CD4-positive, alpha-beta T cell treated with Interleukin-6 for 4 hours (primary cell): ENCODE results near the gene DBR1.
"Not testable (repeated sequence)": the region's sequence is repeated elsewhere in the genome, so short reads cannot be mapped to it uniquely, and the experiment has no call there.

Experiments used
- DNase-seq: peaks from one replicate; pipeline ENCODE4 v3.0.0-alpha.2; 2020; ENCODE audit warnings: mixed read lengths

The DBR1 gene

GRCh38 chr3:138186221-138186620 is 11.5 kb upstream of the DBR1 start:
- DNase-seq: no peak

GRCh38 chr3:138184994-138185393 is 10.3 kb upstream of the DBR1 start:
- DNase-seq: no peak

- DNase-seq: peak; percentile 53
These were observed 5.8 kb upstream of the DBR1 start for GRCh38 chr3:138180375-138181029.

- DNase-seq: no peak
These were observed 826 bp downstream of the DBR1 start for GRCh38 chr3:138173769-138174420.

- DNase-seq: no peak
These were observed 2.1 kb downstream of the DBR1 start for GRCh38 chr3:138172625-138173024.

GRCh38 chr3:138165061-138165460 is 9.7 kb downstream of the DBR1 start:
- no peak for DNase-seq

GRCh38 chr3:138157743-138158142 is 17.0 kb downstream of the DBR1 start:
- no peak for DNase-seq

GRCh38 chr3:138154534-138154933 is 20.2 kb downstream of the DBR1 start:
- no peak for DNase-seq

GRCh38 chr3:138148503-138148902 is 26.2 kb downstream of the DBR1 start:
- no peak for DNase-seq

- not testable (repeated sequence) for DNase-seq
These were observed 32.5 kb downstream of the DBR1 start for GRCh38 chr3:138142181-138142580.

- no peak for DNase-seq
These were observed 33.8 kb downstream of the DBR1 start for GRCh38 chr3:138140940-138141339.

GRCh38 chr3:138139691-138140090 is 35.0 kb downstream of the DBR1 start:
- no peak for DNase-seq

- DNase-seq: no peak
These were observed 36.9 kb downstream of the DBR1 start for GRCh38 chr3:138137861-138138260.

- no peak for DNase-seq
These were observed 38.5 kb downstream of the DBR1 start for GRCh38 chr3:138136201-138136600.

GRCh38 chr3:138135833-138136194 is 38.9 kb downstream of the DBR1 start:
- no peak for DNase-seq

- DNase-seq: no peak
These were observed 39.4 kb downstream of the DBR1 start for GRCh38 chr3:138135146-138135832.

GRCh38 chr3:138132239-138132638 is 42.5 kb downstream of the DBR1 start, which contains the start of gene A4GNT:
Gene A4GNT, minus strand, starts transcription at chr3:138132390. Its CDS starts 1,134 bp downstream, at chr3:138131256.
- DNase-seq: no peak

- DNase-seq: no peak
These were observed 46.9 kb downstream of the DBR1 start for GRCh38 chr3:138127636-138128365.

GRCh38 chr3:138125548-138126221 is 49.0 kb downstream of the DBR1 start:
- DNase-seq: no peak

- no peak for DNase-seq
These were observed 49.9 kb downstream of the DBR1 start for GRCh38 chr3:138124706-138125355.

GRCh38 chr3:138124188-138124587 is 50.5 kb downstream of the DBR1 start:
- no peak for DNase-seq

- DNase-seq: no peak
These were observed 55.3 kb downstream of the DBR1 start for GRCh38 chr3:138119423-138119766.
